Liver (tissue), 9 donors: ENCODE data around the gene TMF1. TPM values are rescaled to one million over a fixed set of nuclear protein-coding genes. Genes with fewer than 3 reads are reported as not detected.

Experiments
- DNase-seq: peaks from one replicate; pipeline ENCODE4 v3.0.0-alpha.2; 2017; ENCODE audit warnings: low spot score
- H3K27ac ChIP-seq, 2 donors: one replicate each; pipeline ENCODE4 v1.7.0; 2013; ENCODE audit warnings: inconsistent platforms in 2 of 2, low read length in 2 of 2, control low read depth in 1 of 2, low read depth in 1 of 2, mild to moderate bottlenecking in 1 of 2
- H3K27me3 ChIP-seq, 4 donors: one replicate each; pipeline versions ENCODE4 v1.6.1 to v1.7.0; 2013; ENCODE audit warnings: low read length in 3 of 4, inconsistent platforms in 1 of 4, mild to moderate bottlenecking in 1 of 4, moderate library complexity in 1 of 4; ENCODE audit not compliant: control insufficient read depth in 4 of 4, insufficient read depth in 4 of 4
- H3K36me3 ChIP-seq, 4 donors: one replicate each; pipeline versions ENCODE4 v1.6.1 to v1.7.0; 2013; ENCODE audit warnings: low read length in 3 of 4, mild to moderate bottlenecking in 3 of 4, low read depth in 1 of 4, moderate library complexity in 1 of 4; ENCODE audit not compliant: control insufficient read depth in 4 of 4, insufficient read depth in 3 of 4
- H3K4me1 ChIP-seq, 4 donors: one replicate each; pipeline versions ENCODE4 v1.6.1 to v1.7.0; 2013; ENCODE audit warnings: low read length in 3 of 4, mild to moderate bottlenecking in 3 of 4, moderate library complexity in 1 of 4; ENCODE audit not compliant: control insufficient read depth in 4 of 4, insufficient read depth in 4 of 4
- H3K4me3 ChIP-seq, 3 donors: one replicate each; pipeline versions ENCODE4 v1.6.1 to v1.7.0; 2013; ENCODE audit warnings: low read length in 3 of 3, control low read depth in 1 of 3, low read depth in 1 of 3, mild to moderate bottlenecking in 1 of 3
- H3K9ac ChIP-seq, 2 donors: one replicate each; pipeline ENCODE4 v1.7.0; 2013; ENCODE audit warnings: low read length in 2 of 2, mild to moderate bottlenecking in 2 of 2, moderate library complexity in 2 of 2, control low read depth in 1 of 2, low read depth in 1 of 2
- H3K9me3 ChIP-seq, 4 donors: one replicate each; pipeline versions ENCODE4 v1.6.1 to v1.7.0; 2013; ENCODE audit warnings: low read length in 3 of 4; ENCODE audit not compliant: control insufficient read depth in 4 of 4
- ATF3 ChIP-seq: IDR thresholded peaks from 2 replicates; pipeline ENCODE4 v1.6.1; 2016; ENCODE audit warnings: antibody characterized with exemption
- EGR1 ChIP-seq, 2 donors: IDR thresholded peaks; 2 replicates each; pipeline ENCODE4 v1.6.1; 2016 to 2018; ENCODE audit warnings: antibody characterized with exemption in 2 of 2, low read depth in 2 of 2
- FOXA1 ChIP-seq: IDR thresholded peaks from 2 replicates; pipeline ENCODE4 v1.6.1; 2016; ENCODE audit warnings: antibody characterized with exemption
- FOXA2 ChIP-seq: IDR thresholded peaks from 2 replicates; pipeline ENCODE4 v1.6.1; 2016; ENCODE audit warnings: antibody characterized with exemption
- GABPA ChIP-seq, 2 donors: IDR thresholded peaks in 1 of 2; conservative IDR thresholded peaks in 1 of 2; 2 replicates each; pipeline ENCODE4 v1.6.1; 2016; ENCODE audit warnings: antibody characterized with exemption in 2 of 2, mild to moderate bottlenecking in 1 of 2, moderate library complexity in 1 of 2
- HNF4A ChIP-seq, 2 donors: conservative IDR thresholded peaks; 2 replicates each; pipeline ENCODE4 v1.6.1; 2016; ENCODE audit warnings: antibody characterized with exemption in 2 of 2, mild to moderate bottlenecking in 2 of 2
- HNF4G ChIP-seq: IDR thresholded peaks from 2 replicates; pipeline ENCODE4 v1.6.1; 2016; ENCODE audit warnings: antibody characterized with exemption
- JUND ChIP-seq, 2 donors: IDR thresholded peaks; 2 replicates each; pipeline ENCODE4 v1.6.1; 2016; ENCODE audit warnings: antibody characterized with exemption in 2 of 2
- MAX ChIP-seq: IDR thresholded peaks from 2 replicates; pipeline ENCODE4 v1.6.1; 2016; ENCODE audit warnings: antibody characterized with exemption
- NR2F2 ChIP-seq: IDR thresholded peaks from 2 replicates; pipeline ENCODE4 v1.6.1; 2016; ENCODE audit warnings: antibody characterized with exemption
- RAD21 ChIP-seq, 2 donors: IDR thresholded peaks; 2 replicates each; pipeline ENCODE4 v1.6.1; 2016; ENCODE audit warnings: antibody characterized with exemption in 2 of 2, mild to moderate bottlenecking in 2 of 2
- RXRA ChIP-seq, 2 donors: IDR thresholded peaks; 2 replicates each; pipeline ENCODE4 v1.6.1; 2017 to 2018; ENCODE audit warnings: antibody characterized with exemption in 2 of 2, mild to moderate bottlenecking in 1 of 2
- SP1 ChIP-seq: IDR thresholded peaks from 2 replicates; pipeline ENCODE4 v1.6.1; 2018; ENCODE audit warnings: antibody characterized with exemption, mild to moderate bottlenecking
- TAF1 ChIP-seq: conservative IDR thresholded peaks from 2 replicates; pipeline ENCODE4 v1.6.1; 2016; ENCODE audit warnings: antibody characterized with exemption, mild to moderate bottlenecking
- YY1 ChIP-seq: IDR thresholded peaks from 2 replicates; pipeline ENCODE4 v1.6.1; 2016; ENCODE audit warnings: antibody characterized with exemption, mild to moderate bottlenecking
- WGBS: extraction: QIAGEN DNeasy Blood & Tissue Kit; methylation state at CpG from one replicate; pipeline ENCODE4 v1.1.7; 2013; 5-methylcytosine and 5-hydroxymethylcytosine counted together
- polyA plus RNA-seq, 2 donors: library from polyadenylated mRNA; stranded (reverse) in 1 of 2; unstranded in 1 of 2; fragments of 200-250 nt in 1 of 2; fragments of >200 nt in 1 of 2; fragmentation: Nextera tagmentation in 1 of 2; extraction: Ambion mirVana in 1 of 2; gene quantifications; one replicate each; pipeline versions ENCODE4 v1.2.1 to v1.2.3, GENCODE V29; 2013 to 2015
- total RNA-seq, 2 donors: library from RNA; depleted of rRNA; stranded (reverse); fragments of >200 nt; gene quantifications; one replicate each; pipeline ENCODE4 v1.2.3, GENCODE V29; 2014
- TF ChIP-seq, protein P1 (sequence below): IDR thresholded peaks from 2 replicates; pipeline ENCODE4 v1.6.1; 2016; ENCODE audit warnings: antibody characterized with exemption
- TF ChIP-seq, protein P2 (sequence below): IDR thresholded peaks from 2 replicates; pipeline ENCODE4 v1.6.1; 2016; ENCODE audit warnings: antibody characterized with exemption, mild to moderate bottlenecking
- TF ChIP-seq, protein P3 (sequence below): fragments of 150-350 bp; IDR thresholded peaks from 2 replicates; pipeline ENCODE4 v1.5.1; 2017; ENCODE audit warnings: improper control_type of control experiment, low read depth, low read length; ENCODE audit not compliant: missing input control
- donor health status: healthy.
- donor health status: healthy.
- donor health status: healthy.
- donor health status: healthy.
- donor health status: healthy.

The TMF1 gene
- total and polyA plus RNA-seq, 4 donors = 5.5 to 19.4 (median 8.6) TPM

- DNase-seq = no peak
- Histone ChIP-seq H3K9me3 (no peaks in the 10 kb centered on the region), H3K27me3 (no peaks in the 10 kb centered on the region), H3K9ac (no peak overlapping the region), H3K4me3 (no peak overlapping the region), H3K27ac (no peak overlapping the region), H3K36me3 (peaks cover 1 to 11% (median 8%) of the 10 kb centered on the region in 4 donors), H3K4me1 (no peaks in the 10 kb centered on the region)
- WGBS = 88% methylated on average over 6 of the region's 6 CpGs
- TF ChIP-seq ATF3 = no peak
- TF ChIP-seq, protein P1, sequence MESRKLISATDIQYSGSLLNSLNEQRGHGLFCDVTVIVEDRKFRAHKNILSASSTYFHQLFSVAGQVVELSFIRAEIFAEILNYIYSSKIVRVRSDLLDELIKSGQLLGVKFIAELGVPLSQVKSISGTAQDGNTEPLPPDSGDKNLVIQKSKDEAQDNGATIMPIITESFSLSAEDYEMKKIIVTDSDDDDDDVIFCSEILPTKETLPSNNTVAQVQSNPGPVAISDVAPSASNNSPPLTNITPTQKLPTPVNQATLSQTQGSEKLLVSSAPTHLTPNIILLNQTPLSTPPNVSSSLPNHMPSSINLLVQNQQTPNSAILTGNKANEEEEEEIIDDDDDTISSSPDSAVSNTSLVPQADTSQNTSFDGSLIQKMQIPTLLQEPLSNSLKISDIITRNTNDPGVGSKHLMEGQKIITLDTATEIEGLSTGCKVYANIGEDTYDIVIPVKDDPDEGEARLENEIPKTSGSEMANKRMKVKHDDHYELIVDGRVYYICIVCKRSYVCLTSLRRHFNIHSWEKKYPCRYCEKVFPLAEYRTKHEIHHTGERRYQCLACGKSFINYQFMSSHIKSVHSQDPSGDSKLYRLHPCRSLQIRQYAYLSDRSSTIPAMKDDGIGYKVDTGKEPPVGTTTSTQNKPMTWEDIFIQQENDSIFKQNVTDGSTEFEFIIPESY = no peak
- no peak for TF ChIP-seq NR2F2
- no peak for TF ChIP-seq RXRA (IDR thresholded peaks at IDR 0.05)
- no peak for TF ChIP-seq SP1
- no peak for TF ChIP-seq RAD21 (IDR thresholded peaks at IDR 0.05)
- TF ChIP-seq EGR1 (IDR thresholded peaks at IDR 0.05; ENCODE audit: low read depth in 2 of 2) = no peak
- no peak for TF ChIP-seq TAF1
- TF ChIP-seq FOXA1 = no peak
- no peak for TF ChIP-seq JUND (IDR thresholded peaks at IDR 0.05)
- TF ChIP-seq, protein P2, sequence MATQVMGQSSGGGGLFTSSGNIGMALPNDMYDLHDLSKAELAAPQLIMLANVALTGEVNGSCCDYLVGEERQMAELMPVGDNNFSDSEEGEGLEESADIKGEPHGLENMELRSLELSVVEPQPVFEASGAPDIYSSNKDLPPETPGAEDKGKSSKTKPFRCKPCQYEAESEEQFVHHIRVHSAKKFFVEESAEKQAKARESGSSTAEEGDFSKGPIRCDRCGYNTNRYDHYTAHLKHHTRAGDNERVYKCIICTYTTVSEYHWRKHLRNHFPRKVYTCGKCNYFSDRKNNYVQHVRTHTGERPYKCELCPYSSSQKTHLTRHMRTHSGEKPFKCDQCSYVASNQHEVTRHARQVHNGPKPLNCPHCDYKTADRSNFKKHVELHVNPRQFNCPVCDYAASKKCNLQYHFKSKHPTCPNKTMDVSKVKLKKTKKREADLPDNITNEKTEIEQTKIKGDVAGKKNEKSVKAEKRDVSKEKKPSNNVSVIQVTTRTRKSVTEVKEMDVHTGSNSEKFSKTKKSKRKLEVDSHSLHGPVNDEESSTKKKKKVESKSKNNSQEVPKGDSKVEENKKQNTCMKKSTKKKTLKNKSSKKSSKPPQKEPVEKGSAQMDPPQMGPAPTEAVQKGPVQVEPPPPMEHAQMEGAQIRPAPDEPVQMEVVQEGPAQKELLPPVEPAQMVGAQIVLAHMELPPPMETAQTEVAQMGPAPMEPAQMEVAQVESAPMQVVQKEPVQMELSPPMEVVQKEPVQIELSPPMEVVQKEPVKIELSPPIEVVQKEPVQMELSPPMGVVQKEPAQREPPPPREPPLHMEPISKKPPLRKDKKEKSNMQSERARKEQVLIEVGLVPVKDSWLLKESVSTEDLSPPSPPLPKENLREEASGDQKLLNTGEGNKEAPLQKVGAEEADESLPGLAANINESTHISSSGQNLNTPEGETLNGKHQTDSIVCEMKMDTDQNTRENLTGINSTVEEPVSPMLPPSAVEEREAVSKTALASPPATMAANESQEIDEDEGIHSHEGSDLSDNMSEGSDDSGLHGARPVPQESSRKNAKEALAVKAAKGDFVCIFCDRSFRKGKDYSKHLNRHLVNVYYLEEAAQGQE = no peak
- TF ChIP-seq HNF4G = no peak
- TF ChIP-seq GABPA (IDR thresholded peaks at IDR 0.05 in 1 of 2, conservative IDR thresholded peaks at IDR 0.05 in 1 of 2) = no peak
- TF ChIP-seq HNF4A (conservative IDR thresholded peaks at IDR 0.05) = no peak
- no peak for TF ChIP-seq FOXA2
Measured at GRCh38 chr3:68987322-68987721, 64.8 kb downstream of the TMF1 start.

DNA sequence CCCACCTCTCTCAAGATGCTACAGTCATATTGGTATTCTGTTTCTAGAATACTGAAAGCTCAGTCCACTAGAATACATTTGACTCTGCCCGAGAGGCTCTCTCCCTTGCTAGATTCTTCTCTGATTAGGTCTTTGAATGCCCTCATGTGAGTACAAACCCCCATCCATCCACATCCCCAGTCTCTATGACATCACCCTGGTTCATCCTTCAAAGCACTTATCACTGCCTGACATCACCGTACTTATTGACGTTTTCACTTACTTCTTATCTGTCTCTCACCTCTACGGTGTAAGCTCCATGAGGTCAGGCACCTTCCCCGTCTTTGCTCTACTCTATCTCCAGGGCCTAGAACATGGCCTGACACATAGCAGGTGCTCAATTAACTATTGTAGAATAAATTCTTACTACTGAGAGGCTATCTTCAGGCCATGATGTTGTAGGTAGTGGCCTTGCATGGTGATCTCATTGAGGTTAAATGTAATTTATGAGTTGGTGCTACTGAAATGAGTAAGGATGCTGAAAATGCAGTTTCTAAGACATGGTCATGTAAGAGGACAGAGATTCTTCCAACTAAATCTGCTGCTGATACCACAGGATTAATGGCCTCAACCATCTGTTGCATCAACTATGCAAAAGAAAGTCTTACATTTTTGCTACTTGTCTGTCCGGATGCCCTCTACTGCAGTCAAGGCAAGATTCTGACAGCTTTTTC is 65.5 kb downstream of the TMF1 start:
- peaks cover 5 to 11% (median 8%) of the 10 kb centered on the region in 4 donors for H3K36me3 ChIP-seq
- WGBS = 96% methylated on average over 6 of the region's 6 CpGs
- no peak for TF ChIP-seq NR2F2
- no peak for TF ChIP-seq FOXA2
- TF ChIP-seq, protein P3, sequence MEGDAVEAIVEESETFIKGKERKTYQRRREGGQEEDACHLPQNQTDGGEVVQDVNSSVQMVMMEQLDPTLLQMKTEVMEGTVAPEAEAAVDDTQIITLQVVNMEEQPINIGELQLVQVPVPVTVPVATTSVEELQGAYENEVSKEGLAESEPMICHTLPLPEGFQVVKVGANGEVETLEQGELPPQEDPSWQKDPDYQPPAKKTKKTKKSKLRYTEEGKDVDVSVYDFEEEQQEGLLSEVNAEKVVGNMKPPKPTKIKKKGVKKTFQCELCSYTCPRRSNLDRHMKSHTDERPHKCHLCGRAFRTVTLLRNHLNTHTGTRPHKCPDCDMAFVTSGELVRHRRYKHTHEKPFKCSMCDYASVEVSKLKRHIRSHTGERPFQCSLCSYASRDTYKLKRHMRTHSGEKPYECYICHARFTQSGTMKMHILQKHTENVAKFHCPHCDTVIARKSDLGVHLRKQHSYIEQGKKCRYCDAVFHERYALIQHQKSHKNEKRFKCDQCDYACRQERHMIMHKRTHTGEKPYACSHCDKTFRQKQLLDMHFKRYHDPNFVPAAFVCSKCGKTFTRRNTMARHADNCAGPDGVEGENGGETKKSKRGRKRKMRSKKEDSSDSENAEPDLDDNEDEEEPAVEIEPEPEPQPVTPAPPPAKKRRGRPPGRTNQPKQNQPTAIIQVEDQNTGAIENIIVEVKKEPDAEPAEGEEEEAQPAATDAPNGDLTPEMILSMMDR = no peak
- no peak for TF ChIP-seq TAF1
- TF ChIP-seq ATF3 = no peak
- no peak for TF ChIP-seq GABPA (IDR thresholded peaks at IDR 0.05 in 1 of 2, conservative IDR thresholded peaks at IDR 0.05 in 1 of 2)
- TF ChIP-seq, protein P2 = no peak
- TF ChIP-seq RAD21 (IDR thresholded peaks at IDR 0.05) = no peak
- TF ChIP-seq MAX = no peak
- no peak for TF ChIP-seq HNF4G
- no peak for TF ChIP-seq HNF4A (conservative IDR thresholded peaks at IDR 0.05)
- TF ChIP-seq YY1 = no peak
- TF ChIP-seq EGR1 (IDR thresholded peaks at IDR 0.05; ENCODE audit: low read depth in 2 of 2) = no peak
- TF ChIP-seq JUND (IDR thresholded peaks at IDR 0.05) = no peak
- no peak for TF ChIP-seq SP1
- TF ChIP-seq FOXA1 = no peak
- no peak for TF ChIP-seq RXRA (IDR thresholded peaks at IDR 0.05)

More for the DNA sequence above, 65.5 kb downstream of the TMF1 start:
- no peak overlapping the region for H3K4me3 ChIP-seq
- no peaks in the 10 kb centered on the region for H3K27me3 ChIP-seq
- no peak overlapping the region for H3K27ac ChIP-seq
- no peaks in the 10 kb centered on the region for H3K9me3 ChIP-seq
- H3K9ac ChIP-seq = no peak overlapping the region
- no peak for DNase-seq
- H3K4me1 ChIP-seq = no peaks in the 10 kb centered on the region
